ENCODE data around the gene B3GALT2.

DNA sequence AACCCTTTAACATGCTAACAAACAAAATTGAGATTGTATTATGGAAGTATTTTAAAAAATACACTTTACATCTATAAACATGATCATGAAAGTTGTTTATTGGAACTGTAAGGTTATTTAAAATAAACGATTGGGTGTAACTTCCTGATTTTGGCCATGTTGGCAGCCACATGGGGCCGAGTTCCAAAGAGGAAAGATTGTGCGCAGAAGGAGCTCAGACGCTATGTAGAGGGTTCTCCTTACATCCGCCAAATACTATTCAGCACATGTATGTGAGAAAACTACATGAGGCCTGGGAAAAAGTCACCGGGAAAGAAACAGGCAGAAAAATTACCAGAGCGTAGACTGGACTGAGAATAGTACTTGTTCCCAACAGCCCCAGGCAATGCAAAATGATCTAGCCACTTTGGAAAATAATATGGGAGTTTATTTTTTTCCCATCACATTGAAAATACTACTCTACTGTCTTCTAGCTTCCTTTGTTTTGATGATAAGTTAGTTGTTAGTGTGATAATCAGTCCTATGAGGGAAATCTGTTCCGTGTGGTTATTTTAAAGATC lies 35.7 kb upstream of the B3GALT2 start:
- TF ChIP-seq POLR2A (IDR thresholded peaks at IDR 0.05; ENCODE audit: extremely low read depth, insufficient read length) (no peak), MYC (IDR thresholded peaks at IDR 0.05; ENCODE audit: low read depth, low read length) (no peak)
